Fibroblast of lung (primary cell): ENCODE results near the gene FAM47E.

Source experiments
- EZH2 ChIP-seq: IDR thresholded peaks from 2 replicates; pipeline ENCODE4 v1.5.1; 2012; ENCODE audit warnings: low read length, control low read depth, mild to moderate bottlenecking; ENCODE audit errors: missing control alignments
- TF ChIP-seq, protein P1 (sequence below), 2 donors: IDR thresholded peaks in 1 of 2; conservative IDR thresholded peaks in 1 of 2; 1 replicate in 1 of 2; 2 replicates in 1 of 2; pipeline ENCODE4 v1.5.1; 2011 to 2012; ENCODE audit warnings: low read length in 2 of 2, control low read depth in 1 of 2, inconsistent platforms in 1 of 2, low read depth in 1 of 2, mild to moderate bottlenecking in 1 of 2

DNA sequence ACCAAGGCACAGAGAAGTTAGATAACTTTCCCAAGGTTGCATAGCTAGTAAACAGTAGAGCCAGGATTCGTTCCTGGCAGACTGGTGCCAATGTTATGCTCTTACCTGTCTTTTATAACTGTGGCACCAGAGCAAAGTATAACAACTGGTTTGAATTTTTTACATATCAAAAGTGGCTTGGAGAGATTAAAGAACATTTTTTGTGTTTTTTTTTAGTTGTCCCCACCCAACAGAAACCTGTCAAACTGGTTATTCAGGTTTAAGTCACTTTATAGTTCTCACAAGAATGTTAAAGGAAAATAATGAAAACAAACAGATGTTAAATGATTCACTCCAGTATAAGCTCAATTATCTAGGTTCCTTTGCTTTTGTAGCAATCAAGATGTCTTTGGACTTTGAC is 15.6 kb upstream of the FAM47E start:
- TF ChIP-seq, protein P1, sequence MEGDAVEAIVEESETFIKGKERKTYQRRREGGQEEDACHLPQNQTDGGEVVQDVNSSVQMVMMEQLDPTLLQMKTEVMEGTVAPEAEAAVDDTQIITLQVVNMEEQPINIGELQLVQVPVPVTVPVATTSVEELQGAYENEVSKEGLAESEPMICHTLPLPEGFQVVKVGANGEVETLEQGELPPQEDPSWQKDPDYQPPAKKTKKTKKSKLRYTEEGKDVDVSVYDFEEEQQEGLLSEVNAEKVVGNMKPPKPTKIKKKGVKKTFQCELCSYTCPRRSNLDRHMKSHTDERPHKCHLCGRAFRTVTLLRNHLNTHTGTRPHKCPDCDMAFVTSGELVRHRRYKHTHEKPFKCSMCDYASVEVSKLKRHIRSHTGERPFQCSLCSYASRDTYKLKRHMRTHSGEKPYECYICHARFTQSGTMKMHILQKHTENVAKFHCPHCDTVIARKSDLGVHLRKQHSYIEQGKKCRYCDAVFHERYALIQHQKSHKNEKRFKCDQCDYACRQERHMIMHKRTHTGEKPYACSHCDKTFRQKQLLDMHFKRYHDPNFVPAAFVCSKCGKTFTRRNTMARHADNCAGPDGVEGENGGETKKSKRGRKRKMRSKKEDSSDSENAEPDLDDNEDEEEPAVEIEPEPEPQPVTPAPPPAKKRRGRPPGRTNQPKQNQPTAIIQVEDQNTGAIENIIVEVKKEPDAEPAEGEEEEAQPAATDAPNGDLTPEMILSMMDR (conservative IDR thresholded peaks at IDR 0.05 in 1 of 2, IDR thresholded peaks at IDR 0.05 in 1 of 2; ENCODE audit: low read depth in 1 of 2, low read length in 2 of 2) = no peak
- TF ChIP-seq EZH2 = no peak
